GM19099 (cell line): Measurements from ENCODE around the gene FSD1.

Experiments used
- POLR2A ChIP-seq: IDR thresholded peaks from 3 replicates; pipeline ENCODE4 v1.6.1; 2011; ENCODE audit warnings: low read depth; ENCODE audit not compliant: insufficient read length; ENCODE audit errors: extremely low read depth

The FSD1 gene

DNA sequence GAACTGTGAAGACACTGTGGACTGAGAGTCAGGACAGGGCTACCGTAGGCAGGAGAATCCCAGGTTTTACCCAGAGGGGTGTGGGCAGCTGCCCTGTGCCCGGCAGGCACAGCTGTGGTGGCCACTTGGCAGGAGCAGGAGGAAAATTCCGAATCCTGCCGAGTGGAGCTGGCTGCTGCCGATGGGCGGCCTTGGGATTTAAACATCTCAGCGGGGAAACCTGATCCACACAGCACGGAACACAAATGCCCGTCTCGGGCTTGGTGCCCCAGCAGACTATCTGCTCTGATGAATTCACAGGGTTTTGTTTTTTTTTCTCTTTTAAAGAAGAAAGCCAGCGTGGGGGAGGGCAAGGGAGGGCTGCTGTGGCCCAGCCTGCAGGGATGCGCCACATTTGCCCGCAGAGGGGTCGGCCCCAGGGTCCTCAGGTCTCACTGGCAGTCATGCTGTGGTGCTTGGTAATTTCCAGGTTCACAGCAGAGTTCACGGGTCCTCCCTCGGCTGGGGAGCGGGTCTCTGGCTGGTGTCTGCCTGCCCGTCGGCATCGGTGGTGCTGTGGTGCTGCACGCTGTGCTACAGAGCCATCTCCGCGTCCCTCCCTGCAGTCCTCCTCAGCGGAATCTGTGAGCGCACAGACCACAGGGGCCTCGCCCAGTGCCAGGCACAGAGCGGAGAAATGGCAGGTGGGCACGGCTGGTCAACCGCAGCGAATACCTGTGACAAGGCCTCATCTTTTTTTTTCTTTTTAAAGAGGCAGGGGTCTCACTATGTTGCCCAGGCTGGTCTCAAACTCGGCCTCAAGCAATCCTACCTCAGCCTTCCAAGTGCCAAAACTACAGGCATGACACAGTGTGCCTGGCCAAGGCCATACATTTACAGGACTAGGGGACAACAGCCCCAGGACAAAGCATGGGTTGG lies 67.1 kb downstream of the FSD1 start:
- no peak for TF ChIP-seq POLR2A

DNA sequence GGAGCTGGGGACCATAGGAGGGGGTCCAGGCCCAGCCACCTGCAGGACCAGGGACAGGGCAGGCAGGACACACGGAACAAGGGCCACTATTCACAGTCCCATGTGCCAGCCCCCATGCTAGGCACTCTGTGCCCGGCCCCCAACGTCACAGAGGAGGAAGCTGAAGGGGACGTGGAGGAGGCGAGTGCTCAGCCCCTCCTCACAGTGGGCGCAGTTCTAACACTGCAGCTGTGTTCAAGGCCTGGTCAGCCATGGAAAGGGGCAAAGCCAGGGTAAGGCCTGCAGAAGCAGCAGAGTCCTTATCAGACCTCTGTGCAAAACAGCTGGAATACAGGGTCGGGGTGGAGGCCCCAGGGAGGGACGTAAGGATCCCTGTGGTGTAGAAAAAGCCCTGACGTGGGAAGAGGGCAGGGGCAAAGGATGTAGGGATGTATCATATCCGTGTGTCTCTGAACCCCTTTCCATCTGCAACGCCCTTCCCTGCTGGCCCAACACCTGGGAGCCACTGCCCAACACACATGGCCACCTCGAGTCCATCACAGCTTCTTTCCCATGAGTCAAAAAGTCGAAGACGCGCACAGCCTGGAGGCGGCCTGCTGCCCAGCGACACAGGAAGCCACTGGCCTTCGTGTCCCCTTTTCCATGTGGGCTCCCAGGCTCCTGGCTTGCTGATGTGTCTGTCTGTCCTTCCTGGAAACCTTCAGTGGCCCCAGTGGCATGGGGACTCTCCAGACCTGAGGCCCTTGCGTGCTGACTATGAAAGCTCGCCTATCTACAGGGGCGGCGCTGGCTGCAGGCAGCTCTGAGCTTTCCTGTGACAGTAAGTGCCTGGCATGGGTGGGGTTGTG lies 68.0 kb downstream of the FSD1 start:
- no peak for TF ChIP-seq POLR2A

DNA sequence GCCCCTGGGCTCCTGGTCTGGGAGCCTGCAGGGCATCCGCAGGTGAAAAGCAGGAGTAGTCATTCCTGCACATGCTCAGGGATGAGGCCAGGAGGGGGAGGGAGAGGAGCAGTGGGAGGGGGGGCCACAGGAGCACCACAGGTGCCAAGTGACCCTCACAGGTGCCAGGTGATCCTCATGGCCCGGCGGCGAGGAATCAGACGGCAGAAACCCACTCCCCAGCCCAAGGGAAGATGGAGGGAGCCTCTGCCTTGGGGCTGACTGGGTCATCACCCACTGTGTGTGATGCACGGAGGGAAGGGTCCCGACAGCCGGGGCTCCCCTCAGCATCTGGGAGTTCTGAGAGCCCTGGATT lies 68.6 kb downstream of the FSD1 start:
- no peak for TF ChIP-seq POLR2A
